KMS-11 (cell line): ENCODE measurements around the gene PHAF1.

ENCODE experiments used
- H2AFZ ChIP-seq: fragments of 200-600 bp; sonication (generic); 2 replicates; pipeline ENCODE4 v1.6.1; 2016; ENCODE audit warnings: antibody characterized with exemption, mixed run types, low read depth
- H3K27ac ChIP-seq: fragments of 200-600 bp; sonication (generic); 2 replicates; pipeline ENCODE4 v1.6.1; 2016; ENCODE audit warnings: mild to moderate bottlenecking, mixed run types
- H3K27me3 ChIP-seq: fragments of 200-600 bp; sonication (generic); 2 replicates; pipeline ENCODE4 v1.6.1; 2017; ENCODE audit warnings: mild to moderate bottlenecking, low read depth, mixed run types, moderate library complexity; ENCODE audit not compliant: insufficient read depth
- H3K36me3 ChIP-seq: fragments of 200-600 bp; sonication (generic); 2 replicates; pipeline ENCODE4 v1.6.1; 2017; ENCODE audit warnings: mild to moderate bottlenecking, mixed run types; ENCODE audit not compliant: insufficient read depth
- H3K4me1 ChIP-seq: fragments of 200-600 bp; sonication (generic); 2 replicates; pipeline ENCODE4 v1.6.1; 2016; ENCODE audit warnings: mild to moderate bottlenecking, low read depth, mixed run types; ENCODE audit not compliant: poor library complexity, severe bottlenecking
- H3K4me2 ChIP-seq: fragments of 200-600 bp; sonication (generic); 2 replicates; pipeline ENCODE4 v1.7.0; 2016; ENCODE audit warnings: mild to moderate bottlenecking, mixed run types
- H3K4me3 ChIP-seq: fragments of 200-600 bp; sonication (generic); IDR thresholded peaks from 2 replicates; pipeline ENCODE4 v1.6.1; 2017; ENCODE audit warnings: low read depth, low read length, mixed read lengths; ENCODE audit not compliant: insufficient read depth
- H3K79me2 ChIP-seq: fragments of 200-600 bp; sonication (generic); 2 replicates; pipeline ENCODE4 v1.6.1; 2016; ENCODE audit warnings: low read depth, mixed run types; ENCODE audit not compliant: insufficient read depth
- H3K9ac ChIP-seq: fragments of 200-600 bp; sonication (generic); 2 replicates; pipeline ENCODE4 v1.6.1; 2016; ENCODE audit warnings: mild to moderate bottlenecking, mixed run types
- H4K20me1 ChIP-seq: fragments of 200-600 bp; sonication (generic); 2 replicates; pipeline ENCODE4 v1.6.1; 2016; ENCODE audit warnings: mild to moderate bottlenecking, mixed run types; ENCODE audit not compliant: insufficient read depth
- TF ChIP-seq, protein P1 (sequence below): fragments of 200-600 bp; sonication (generic); conservative IDR thresholded peaks from 2 replicates; pipeline ENCODE4 v1.6.1; 2017; ENCODE audit warnings: low read depth, mild to moderate bottlenecking, antibody characterized with exemption, low read length, moderate library complexity, mixed read lengths

PHAF1 gene

DNA sequence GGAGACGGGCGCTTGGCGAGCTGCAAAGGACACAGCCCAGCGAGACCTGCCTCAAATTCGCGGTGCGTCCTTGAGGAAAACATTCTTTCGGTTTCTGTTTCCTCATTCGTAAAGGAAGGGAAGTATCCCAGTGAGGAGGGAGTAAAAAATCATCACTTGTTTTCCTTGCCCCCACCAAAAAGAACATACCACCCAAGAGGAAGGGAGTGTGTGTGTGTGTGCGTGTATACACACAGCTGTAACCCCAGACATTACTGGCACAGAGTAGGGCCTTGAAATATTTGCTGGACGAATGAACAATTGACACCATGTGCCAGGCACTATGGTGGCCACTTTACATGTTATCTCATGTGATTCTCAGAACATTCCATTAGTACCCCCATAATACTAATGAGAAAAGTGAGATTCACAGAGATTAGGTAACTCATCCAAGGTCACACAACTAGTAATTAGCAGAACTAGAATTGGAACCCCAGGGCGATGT, 76.0 kb downstream of the PHAF1 start:
- H4K20me1 ChIP-seq, result no peaks in the 10 kb centered on the region
- no peak overlapping the region for H3K9ac ChIP-seq
- TF ChIP-seq, protein P1, sequence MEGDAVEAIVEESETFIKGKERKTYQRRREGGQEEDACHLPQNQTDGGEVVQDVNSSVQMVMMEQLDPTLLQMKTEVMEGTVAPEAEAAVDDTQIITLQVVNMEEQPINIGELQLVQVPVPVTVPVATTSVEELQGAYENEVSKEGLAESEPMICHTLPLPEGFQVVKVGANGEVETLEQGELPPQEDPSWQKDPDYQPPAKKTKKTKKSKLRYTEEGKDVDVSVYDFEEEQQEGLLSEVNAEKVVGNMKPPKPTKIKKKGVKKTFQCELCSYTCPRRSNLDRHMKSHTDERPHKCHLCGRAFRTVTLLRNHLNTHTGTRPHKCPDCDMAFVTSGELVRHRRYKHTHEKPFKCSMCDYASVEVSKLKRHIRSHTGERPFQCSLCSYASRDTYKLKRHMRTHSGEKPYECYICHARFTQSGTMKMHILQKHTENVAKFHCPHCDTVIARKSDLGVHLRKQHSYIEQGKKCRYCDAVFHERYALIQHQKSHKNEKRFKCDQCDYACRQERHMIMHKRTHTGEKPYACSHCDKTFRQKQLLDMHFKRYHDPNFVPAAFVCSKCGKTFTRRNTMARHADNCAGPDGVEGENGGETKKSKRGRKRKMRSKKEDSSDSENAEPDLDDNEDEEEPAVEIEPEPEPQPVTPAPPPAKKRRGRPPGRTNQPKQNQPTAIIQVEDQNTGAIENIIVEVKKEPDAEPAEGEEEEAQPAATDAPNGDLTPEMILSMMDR, result peak; percentile 59
- H3K4me3 ChIP-seq, result no peak overlapping the region
- no peaks in the 10 kb centered on the region for H3K36me3 ChIP-seq
- no peaks in the 10 kb centered on the region for H3K79me2 ChIP-seq
- no peak overlapping the region for H3K27ac ChIP-seq
- H3K4me1 ChIP-seq, result peaks cover 9% of the 10 kb centered on the region
- H3K4me2 ChIP-seq, result no peak overlapping the region; the same call in 1 of the 2 replicates
- H3K27me3 ChIP-seq, result peaks cover 17% of the 10 kb centered on the region; the same call in 1 of the 2 replicates
- no peak overlapping the region for H2AFZ ChIP-seq

DNA sequence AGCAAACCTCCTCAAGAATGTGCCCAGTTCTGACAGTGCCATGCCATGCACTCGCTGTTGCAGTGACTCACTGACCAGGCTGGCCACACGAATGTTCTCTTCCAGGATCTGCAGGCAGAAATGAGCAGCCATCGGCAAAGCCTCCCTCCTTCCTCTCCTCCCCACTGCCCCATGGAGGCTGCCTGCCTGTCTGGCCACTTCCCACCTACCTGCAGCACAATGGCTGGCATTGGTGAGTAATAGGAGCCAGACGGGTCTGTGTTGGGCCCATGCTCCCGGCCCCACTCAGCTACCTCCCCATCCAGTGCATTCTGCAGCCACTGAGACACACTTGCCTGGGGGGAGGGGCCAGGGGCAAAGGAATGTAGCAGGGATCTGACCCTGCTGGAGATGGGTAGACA, 76.8 kb downstream of the PHAF1 start:
- Histone ChIP-seq H3K36me3 (no peaks in the 10 kb centered on the region), H3K27ac (no peak overlapping the region), H3K4me3 (no peak overlapping the region), H3K4me2 (no peak overlapping the region), H3K9ac (no peak overlapping the region), H3K79me2 (no peaks in the 10 kb centered on the region), H4K20me1 (no peaks in the 10 kb centered on the region), H3K4me1 (peaks cover 12% of the 10 kb centered on the region), H2AFZ (no peak overlapping the region), H3K27me3 (peaks cover 17% of the 10 kb centered on the region; the same call in 1 of the 2 replicates)
- TF ChIP-seq, protein P1, result no peak

DNA sequence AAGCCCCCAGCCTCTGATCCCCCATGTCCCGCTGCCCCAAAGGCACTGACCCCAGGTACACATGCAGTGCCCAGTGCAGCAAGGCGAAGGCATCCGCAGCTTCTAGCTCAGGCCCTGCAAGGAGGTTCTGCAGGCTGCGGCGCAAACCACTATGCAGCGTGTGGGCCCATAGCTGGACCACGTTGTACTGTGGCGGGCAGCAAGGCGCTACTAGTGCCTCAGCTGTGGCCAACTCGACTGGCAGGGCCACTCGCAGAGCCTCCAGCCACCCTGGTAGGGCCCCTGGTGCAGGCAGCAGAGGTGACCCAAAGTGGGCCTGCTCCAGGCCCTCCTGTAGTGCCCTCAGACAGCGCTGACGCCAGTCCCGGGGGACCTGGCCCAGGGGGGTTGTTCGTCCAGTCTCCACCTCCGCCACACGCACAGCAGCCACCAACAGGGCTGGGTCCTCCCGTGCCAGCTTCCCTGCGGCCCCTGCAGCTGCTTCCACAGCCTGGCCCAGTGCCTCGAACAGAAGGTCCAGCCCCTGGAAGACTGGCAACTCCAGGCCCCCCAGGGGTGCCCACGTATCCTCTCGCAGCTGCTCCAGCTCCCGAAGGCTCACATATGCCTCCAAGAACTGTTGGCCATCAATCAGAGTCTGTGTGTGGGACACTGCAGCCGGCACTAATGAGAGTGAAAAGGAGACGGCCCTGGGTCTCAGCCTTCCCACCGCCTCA, 77.6 kb downstream of the PHAF1 start:
- Histone ChIP-seq H3K4me1 (peaks cover 13% of the 10 kb centered on the region), H3K27me3 (peaks cover 17% of the 10 kb centered on the region; the same call in 1 of the 2 replicates), H3K4me2 (no peak overlapping the region), H2AFZ (no peak overlapping the region), H3K36me3 (no peaks in the 10 kb centered on the region), H4K20me1 (no peaks in the 10 kb centered on the region), H3K4me3 (no peak overlapping the region), H3K9ac (no peak overlapping the region), H3K79me2 (peaks cover 4% of the 10 kb centered on the region), H3K27ac (no peak overlapping the region)
- TF ChIP-seq, protein P1, result no peak

DNA sequence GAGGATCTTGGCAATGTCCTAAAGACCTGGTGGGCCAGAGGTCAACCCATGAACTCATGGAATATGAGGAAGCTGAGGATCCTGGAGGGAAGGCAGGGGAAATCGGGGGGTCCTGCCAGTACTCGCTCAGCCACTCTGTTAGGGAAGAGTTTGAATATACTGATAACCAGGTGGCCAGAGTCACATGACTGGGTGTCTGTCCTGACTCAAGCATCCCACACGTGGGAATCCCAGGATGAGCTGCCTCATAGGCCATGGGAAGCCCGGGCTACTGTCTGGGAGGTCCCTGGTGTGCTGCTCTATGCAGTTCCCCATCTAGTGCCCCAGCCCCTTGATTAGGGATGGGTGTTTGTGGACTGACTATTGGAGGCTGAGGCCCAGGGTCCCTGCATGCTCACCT, 78.6 kb downstream of the PHAF1 start:
- H3K36me3 ChIP-seq, result no peaks in the 10 kb centered on the region
- no peak overlapping the region for H3K9ac ChIP-seq
- no peak overlapping the region for H3K4me3 ChIP-seq
- H3K79me2 ChIP-seq, result peaks cover 14% of the 10 kb centered on the region
- H3K27ac ChIP-seq, result no peak overlapping the region
- TF ChIP-seq, protein P1, result no peak
- H3K4me2 ChIP-seq, result no peak overlapping the region
- H4K20me1 ChIP-seq, result no peaks in the 10 kb centered on the region
- peaks cover 11% of the 10 kb centered on the region for H3K4me1 ChIP-seq
- H2AFZ ChIP-seq, result no peak overlapping the region
- H3K27me3 ChIP-seq, result peaks cover 17% of the 10 kb centered on the region; the same call in 1 of the 2 replicates
